ENCODE measurements around the gene SUCNR1. TPM values are rescaled to one million over a fixed set of nuclear protein-coding genes. Genes with fewer than 3 reads are reported as not detected.
"Not testable (repeated sequence)": the region's sequence is repeated elsewhere in the genome, so short reads cannot be mapped to it uniquely, and the experiment has no call there.

Gene SUCNR1, protein sequence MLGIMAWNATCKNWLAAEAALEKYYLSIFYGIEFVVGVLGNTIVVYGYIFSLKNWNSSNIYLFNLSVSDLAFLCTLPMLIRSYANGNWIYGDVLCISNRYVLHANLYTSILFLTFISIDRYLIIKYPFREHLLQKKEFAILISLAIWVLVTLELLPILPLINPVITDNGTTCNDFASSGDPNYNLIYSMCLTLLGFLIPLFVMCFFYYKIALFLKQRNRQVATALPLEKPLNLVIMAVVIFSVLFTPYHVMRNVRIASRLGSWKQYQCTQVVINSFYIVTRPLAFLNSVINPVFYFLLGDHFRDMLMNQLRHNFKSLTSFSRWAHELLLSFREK
- total RNA-seq (not detected), polyA plus RNA-seq (not detected), total RNA-seq (0 reads per million in 6 experiments)

DNA sequence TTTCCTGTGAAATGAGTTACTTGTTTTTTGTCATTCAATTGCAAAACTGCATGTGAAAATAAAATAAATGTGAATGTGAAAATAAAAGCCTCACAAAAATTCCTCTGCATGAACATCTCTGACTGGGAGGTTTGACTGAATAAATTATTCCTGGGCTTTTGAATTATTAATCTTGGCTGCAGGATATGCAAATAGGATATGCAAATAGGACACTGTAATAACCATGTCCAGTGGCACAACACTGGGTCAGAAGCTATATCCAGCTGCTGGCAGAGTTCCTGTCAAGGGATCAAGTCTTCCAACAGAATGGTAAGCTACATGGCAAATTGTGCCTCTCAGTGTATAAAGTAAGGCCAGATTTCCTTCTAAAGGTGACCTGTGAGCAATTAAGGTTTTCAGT, at the start of gene SUCNR1:
Gene SUCNR1, plus strand, starts transcription at position 246 of the 400 bp plus-strand sequence. CDS start 6,250 bp downstream, outside the sequence.
- no peak within 1 kb of the TSS for H3K27ac Mint-ChIP-seq
- H3K4me3 Mint-ChIP-seq, result no peak within 1 kb of the TSS

DNA sequence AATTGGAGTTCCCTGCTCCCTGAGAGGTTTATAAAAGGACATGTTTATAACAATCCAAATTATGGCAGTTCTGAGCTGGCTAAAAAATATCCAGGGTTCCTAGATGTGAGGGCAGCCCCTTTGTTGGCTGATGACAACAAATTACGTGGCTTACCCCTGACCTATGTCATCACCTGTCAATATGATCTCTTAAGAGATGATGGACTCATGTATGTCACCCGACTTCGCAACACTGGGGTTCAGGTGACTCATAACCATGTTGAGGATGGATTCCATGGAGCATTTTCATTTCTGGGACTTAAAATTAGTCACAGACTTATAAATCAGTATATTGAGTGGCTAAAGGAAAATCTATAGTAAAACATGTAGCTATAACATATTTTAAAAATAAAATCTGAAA, 45.6 kb upstream of the SUCNR1 start:
- POLR2A ChIA-PET, result no interaction called here

More for the DNA sequence above, at the start of gene SUCNR1:
- H3K27me3 Mint-ChIP-seq, result peaks cover 0 to 8% (median 3%) of the 10 kb centered on the region in 5 donors
- H3K9me3 Mint-ChIP-seq, result no peaks in the 10 kb centered on the region
- POLR2A ChIA-PET, result no interaction called here
- peaks cover 5 to 23% (median 8%) of the 10 kb centered on the region in 4 donors for H3K4me1 Mint-ChIP-seq
- H3K36me3 Mint-ChIP-seq, result no peaks in the 10 kb centered on the region
- ATAC-seq, result no peak
- no peak for DNase-seq

DNA sequence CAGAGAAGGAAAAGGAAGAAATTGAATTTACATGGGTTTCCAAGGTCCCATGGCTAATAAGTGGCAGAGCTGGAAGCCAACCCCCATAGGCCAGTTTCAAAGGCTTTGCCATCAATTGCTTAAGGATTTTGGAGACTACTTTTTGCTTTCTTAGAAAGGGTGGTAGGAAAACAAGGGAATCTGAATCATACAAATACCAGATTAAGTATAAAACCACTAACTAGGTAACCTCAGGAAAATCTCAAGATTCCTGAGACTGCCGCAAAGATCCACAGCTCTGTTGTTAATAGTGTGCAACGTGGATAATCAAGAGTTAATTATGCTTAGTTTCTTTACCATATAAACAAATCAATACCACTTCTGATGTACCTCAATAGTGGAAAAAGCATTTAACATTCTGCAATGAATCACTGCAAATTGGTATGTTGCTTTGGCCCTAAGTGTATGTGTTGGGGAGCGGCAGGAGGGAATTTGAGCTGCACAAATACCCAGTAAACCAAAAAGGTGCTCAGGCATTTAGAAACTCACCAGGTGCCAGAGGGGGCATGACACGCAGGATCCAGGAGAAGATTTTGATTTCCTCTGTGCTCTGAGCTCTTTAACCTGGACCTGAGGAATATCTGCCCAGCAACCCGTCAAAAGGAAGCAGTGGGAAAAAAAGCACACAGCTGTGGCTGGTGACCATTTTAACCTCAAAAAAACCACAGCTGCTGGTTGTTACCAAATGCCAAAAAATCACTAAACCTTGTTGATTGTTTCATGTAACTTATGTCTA, 37.5 kb upstream of the SUCNR1 start:
- Mint-ChIP-seq H3K36me3 (no peaks in the 10 kb centered on the region), H3K4me3 (no peak overlapping the region), H3K4me1 (peaks cover 0 to 4% (median 0%) of the 10 kb centered on the region in 4 donors), H3K9me3 (no peaks in the 10 kb centered on the region), H3K27me3 (peaks cover 0 to 19% (median 4%) of the 10 kb centered on the region in 5 donors), H3K27ac (peak overlapping the region in 1 of 10 donors; percentile 13)
- ATAC-seq (no peak), DNase-seq (no peak)
- POLR2A ChIA-PET, result no interaction called here

More for the DNA sequence above, 45.6 kb upstream of the SUCNR1 start:
- Mint-ChIP-seq H3K36me3 (no peaks in the 10 kb centered on the region), H3K4me1 (no peaks in the 10 kb centered on the region), H3K27ac (no peak overlapping the region), H3K4me3 (no peak overlapping the region), H3K27me3 (peaks cover 0 to 19% (median 5%) of the 10 kb centered on the region in 5 donors), H3K9me3 (no peaks in the 10 kb centered on the region)
- DNase-seq (no peak), ATAC-seq (no peak)

DNA sequence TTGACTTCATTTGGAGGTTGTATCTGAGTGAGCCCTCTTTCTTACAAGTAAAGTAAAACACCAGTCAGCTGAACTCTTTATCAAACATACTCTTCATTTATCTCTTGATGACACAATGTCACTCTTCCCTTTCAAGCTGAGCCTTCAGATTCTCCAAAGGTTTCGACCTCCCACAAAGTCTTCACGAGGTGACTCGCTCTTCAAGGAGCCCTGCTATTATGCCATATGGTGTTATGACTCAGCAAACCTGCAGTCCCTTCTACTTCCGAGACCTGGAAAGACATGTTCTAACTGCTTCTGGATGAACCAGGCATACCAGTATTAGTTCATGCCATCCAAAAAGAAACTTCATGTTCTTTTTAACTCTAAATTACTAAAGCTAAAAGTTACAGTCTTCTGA, 36.4 kb upstream of the SUCNR1 start:
- H3K27ac Mint-ChIP-seq, result peak overlapping the region in 1 of 10 donors; percentile 39
- ATAC-seq (no peak), DNase-seq (no peak)
- POLR2A ChIA-PET, result no interaction called here
- H3K4me1 Mint-ChIP-seq, result peaks cover 0 to 4% (median 0%) of the 10 kb centered on the region in 4 donors
- no peaks in the 10 kb centered on the region for H3K9me3 Mint-ChIP-seq
- no peaks in the 10 kb centered on the region for H3K36me3 Mint-ChIP-seq
- peaks cover 0 to 19% (median 4%) of the 10 kb centered on the region in 5 donors for H3K27me3 Mint-ChIP-seq
- no peak overlapping the region for H3K4me3 Mint-ChIP-seq

DNA sequence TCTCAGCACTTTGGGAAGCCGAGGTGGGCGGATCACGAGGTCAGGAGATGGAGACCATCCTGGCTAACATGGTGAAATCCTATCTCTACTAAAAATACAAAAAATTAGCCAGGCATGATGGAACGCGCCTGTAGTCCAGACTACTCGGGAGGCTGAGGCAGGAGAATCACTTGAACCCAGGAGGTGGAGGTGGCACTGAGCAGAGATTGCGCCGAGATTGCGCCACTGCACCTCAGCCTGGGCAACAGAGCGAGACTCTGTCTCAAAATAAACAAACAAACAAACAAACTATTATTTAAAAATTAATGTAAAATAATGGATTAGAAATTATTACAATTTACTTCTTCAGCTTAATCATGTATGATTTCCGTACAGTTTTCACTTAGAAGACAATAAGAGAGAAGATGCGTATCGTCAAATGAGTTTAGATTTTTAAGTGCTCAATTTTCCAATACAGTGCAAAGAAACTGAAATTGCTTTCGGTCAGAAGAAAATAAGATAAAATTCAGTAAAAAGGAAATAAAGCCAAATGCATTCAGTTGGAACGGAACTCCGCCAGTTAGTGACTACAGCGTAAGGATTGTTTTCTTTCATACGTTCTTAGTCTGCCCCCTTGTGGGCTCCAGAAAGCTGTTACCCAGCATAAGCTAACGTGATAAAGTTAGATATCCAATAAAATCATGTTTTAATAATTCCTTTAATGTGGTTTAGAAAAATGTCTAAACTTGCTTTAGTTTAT, 34.7 kb upstream of the SUCNR1 start:
- H3K4me3 Mint-ChIP-seq, result no peak overlapping the region

DNA sequence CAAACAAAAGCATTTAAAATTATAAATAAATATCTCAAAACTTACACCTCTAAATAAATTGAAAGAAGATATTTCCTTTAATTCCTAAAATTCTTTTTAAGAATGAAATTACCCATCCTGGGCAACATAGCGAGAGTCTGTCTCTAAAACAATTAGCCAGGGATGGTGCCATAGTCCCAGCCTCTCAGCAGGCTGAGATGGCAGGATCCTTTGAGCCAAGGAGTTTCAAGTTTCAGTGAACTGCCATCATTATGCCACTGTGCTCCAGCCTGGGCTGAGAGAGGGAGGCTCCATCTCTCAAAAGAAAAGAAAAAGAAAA, 34.2 kb upstream of the SUCNR1 start:
- no peak for ATAC-seq
- POLR2A ChIA-PET, result no interaction called here
- Mint-ChIP-seq H3K27ac (no peak overlapping the region), H3K4me1 (peaks cover 0 to 4% (median 0%) of the 10 kb centered on the region in 4 donors), H3K36me3 (no peaks in the 10 kb centered on the region), H3K9me3 (no peaks in the 10 kb centered on the region), H3K4me3 (no peak overlapping the region), H3K27me3 (peaks cover 0 to 8% (median 3%) of the 10 kb centered on the region in 5 donors)
- no peak for DNase-seq

More for the DNA sequence above, 34.7 kb upstream of the SUCNR1 start:
- Mint-ChIP-seq H3K4me1 (peaks cover 0 to 4% (median 0%) of the 10 kb centered on the region in 4 donors), H3K27ac (no peak overlapping the region), H3K27me3 (peaks cover 0 to 11% (median 3%) of the 10 kb centered on the region in 5 donors), H3K9me3 (no peaks in the 10 kb centered on the region), H3K36me3 (no peaks in the 10 kb centered on the region)
- ATAC-seq (peak in 1 of 2 donors; percentile 46), DNase-seq (peak in 6 of 10 donors; percentile 6 to 60 (median 32))
- POLR2A ChIA-PET, result no interaction called here

DNA sequence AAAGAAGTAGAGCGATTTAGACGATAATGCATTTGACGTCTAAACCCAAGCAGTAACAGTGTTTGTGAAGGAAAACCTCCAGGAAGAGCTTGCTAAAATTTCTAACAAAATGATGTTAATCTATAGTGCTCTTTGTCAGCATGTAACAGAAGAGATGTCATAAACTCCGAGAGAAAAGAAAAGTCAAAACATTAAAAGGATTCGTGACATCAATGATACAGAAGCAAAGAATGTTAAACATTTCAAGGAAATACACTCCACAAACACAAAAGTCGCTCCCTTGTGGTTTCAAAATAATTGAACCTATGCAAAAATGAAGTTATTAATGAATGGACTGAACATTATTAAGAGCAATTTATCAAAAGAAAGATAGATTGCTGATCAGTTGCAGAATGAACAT, 31.6 kb upstream of the SUCNR1 start:
- ATAC-seq, result no peak
- POLR2A ChIA-PET, result no interaction called here

DNA sequence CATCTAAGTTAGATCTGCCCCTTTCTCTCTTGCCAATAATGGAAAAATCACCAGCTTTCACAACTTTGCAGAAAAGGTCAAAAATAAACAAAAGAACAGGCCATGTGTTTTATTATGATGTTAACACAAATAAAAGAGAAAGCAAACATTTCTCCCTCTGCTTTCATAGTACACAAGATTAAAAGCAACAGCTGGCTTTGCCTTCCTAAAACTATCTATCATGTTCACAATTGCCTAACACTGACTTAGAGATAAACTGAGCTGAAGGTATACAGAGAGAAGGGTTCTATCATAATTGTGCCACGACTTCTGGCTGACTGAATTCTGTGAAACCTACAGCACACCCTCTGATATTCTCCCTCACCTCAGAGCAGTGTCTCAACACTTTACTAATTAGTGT, 30.2 kb upstream of the SUCNR1 start:
- ATAC-seq, result no peak
- no peak overlapping the region for H3K27ac Mint-ChIP-seq
- H3K36me3 Mint-ChIP-seq, result no peaks in the 10 kb centered on the region

More for the DNA sequence above, 31.6 kb upstream of the SUCNR1 start:
- no peak for DNase-seq
- H3K27me3 Mint-ChIP-seq, result peaks cover 0 to 3% (median 0%) of the 10 kb centered on the region in 5 donors
- H3K9me3 Mint-ChIP-seq, result no peaks in the 10 kb centered on the region
- no peak overlapping the region for H3K27ac Mint-ChIP-seq
- peaks cover 0 to 4% (median 0%) of the 10 kb centered on the region in 4 donors for H3K4me1 Mint-ChIP-seq
- no peaks in the 10 kb centered on the region for H3K36me3 Mint-ChIP-seq
- H3K4me3 Mint-ChIP-seq, result no peak overlapping the region

DNA sequence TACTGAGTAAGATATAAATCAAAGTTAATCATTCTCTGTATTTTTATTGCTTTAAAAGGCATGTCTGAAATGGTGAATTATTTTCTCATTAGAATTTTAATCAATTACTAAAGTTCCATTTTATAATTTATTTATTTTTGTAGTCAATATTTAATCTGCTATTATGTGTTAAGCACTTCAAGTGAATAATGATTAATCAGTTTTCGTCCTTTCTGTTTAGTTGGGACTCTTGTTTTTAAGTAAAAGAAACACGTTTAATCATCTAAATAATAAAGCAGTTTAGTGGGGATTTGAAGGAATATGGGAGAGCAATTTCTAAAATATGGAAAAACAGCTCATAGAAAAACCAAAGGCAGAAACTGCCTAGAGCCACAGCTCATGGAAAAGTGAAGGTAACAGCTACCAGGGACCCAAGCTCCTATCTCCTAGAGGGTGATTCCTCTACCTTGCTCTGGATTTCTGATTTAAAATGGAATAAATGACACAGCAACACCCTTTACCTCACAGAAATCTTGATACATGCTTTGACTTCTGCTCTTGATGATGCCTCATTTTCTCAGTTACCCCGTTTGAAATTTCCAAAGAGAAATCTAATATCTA, 28.0 kb upstream of the SUCNR1 start:
- H3K9me3 Mint-ChIP-seq, result peaks cover 0 to 19% (median 6%) of the 10 kb centered on the region in 9 donors
- H3K4me1 Mint-ChIP-seq, result no peaks in the 10 kb centered on the region
- peaks cover 0 to 10% (median 0%) of the 10 kb centered on the region in 5 donors for H3K27me3 Mint-ChIP-seq
- ATAC-seq (no peak), DNase-seq (no peak)
- no peak overlapping the region for H3K27ac Mint-ChIP-seq
- peaks cover 0 to 5% (median 3%) of the 10 kb centered on the region in 3 donors for H3K36me3 Mint-ChIP-seq
- POLR2A ChIA-PET, result no interaction called here
- H3K4me3 Mint-ChIP-seq, result no peak overlapping the region

More for the DNA sequence above, 30.2 kb upstream of the SUCNR1 start:
- POLR2A ChIA-PET, result no interaction called here
- Mint-ChIP-seq H3K27me3 (peaks cover 0 to 3% (median 0%) of the 10 kb centered on the region in 5 donors), H3K4me1 (peaks cover 0 to 2% (median 0%) of the 10 kb centered on the region in 4 donors), H3K4me3 (no peak overlapping the region), H3K9me3 (peaks cover 0 to under 1% (median 0%) of the 10 kb centered on the region in 9 donors)
- no peak for DNase-seq

DNA sequence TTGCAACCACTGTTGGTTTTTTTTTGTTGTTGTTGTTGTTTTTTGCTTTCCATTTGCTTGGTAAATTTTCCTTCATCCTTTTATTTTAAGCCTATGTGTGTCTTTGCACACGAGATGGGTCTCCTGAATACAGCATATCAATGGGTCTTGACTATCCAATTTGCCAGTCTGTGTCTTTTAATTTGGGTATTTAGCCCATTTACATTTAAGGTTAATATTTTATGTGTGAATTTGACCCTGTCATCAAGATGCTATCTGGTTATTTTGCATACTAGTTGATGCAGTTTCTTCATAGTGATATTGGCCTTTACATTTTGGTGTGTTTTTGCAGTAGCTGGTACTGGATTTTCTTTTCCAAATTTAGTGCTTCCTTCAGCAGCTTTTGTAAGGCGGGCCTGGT, 23.4 kb upstream of the SUCNR1 start:
- DNase-seq, ATAC-seq, POLR2A ChIA-PET, H3K4me1 Mint-ChIP-seq, H3K27ac Mint-ChIP-seq, H3K4me3 Mint-ChIP-seq: not testable (repeated sequence)
- H3K36me3 Mint-ChIP-seq, result peaks cover 0 to 16% (median 4%) of the 10 kb centered on the region in 3 donors
- peaks cover 0 to 12% (median 0%) of the 10 kb centered on the region in 5 donors for H3K27me3 Mint-ChIP-seq
- peaks cover 5 to 29% (median 18%) of the 10 kb centered on the region in 9 donors for H3K9me3 Mint-ChIP-seq

DNA sequence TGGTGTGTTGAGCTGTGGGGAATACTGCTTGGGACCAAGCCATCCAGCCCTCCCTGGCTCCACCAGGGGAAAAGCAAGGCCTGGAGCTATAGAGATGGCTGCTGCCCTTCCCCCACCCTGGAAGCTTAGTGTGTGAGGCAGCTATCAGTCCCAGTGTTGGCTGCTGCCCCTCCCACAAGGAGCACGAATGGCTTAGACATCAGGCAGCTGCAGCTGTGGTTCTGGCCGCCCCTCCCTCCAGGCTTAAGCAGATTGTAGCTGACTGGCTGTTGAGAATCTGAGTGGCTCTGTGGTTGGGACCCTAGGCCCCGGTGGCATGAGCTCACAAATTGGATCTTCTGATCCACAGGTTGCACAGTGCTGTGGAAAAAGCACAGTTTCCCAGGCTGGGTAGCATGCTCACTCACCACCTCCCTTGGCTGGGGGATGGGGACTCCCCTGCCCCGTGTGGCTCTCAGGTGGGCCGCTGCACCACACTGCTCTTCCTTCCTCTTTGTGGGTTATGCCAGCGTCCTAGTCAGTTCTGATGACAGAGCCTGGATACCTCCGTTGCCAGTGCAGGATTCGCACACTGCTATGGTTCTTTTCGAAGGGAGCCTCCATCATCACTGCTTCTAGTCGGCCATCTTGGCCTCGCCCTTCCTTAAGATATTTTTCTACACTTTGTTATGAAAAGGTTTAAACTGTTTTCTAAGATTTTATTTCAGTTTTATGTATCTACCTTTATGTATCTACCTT, 21.2 kb upstream of the SUCNR1 start:
- POLR2A ChIA-PET, result no interaction called here
- H3K4me1 Mint-ChIP-seq, result peaks cover 0 to 2% (median 0%) of the 10 kb centered on the region in 4 donors
- H3K27me3 Mint-ChIP-seq, result peaks cover 0 to 16% (median 5%) of the 10 kb centered on the region in 5 donors
- H3K9me3 Mint-ChIP-seq, result peaks cover 5 to 29% (median 18%) of the 10 kb centered on the region in 9 donors
- H3K27ac Mint-ChIP-seq, result no peak overlapping the region
- no peak for ATAC-seq
- H3K4me3 Mint-ChIP-seq, result no peak overlapping the region
- no peak for DNase-seq
- peaks cover 0 to 16% (median 4%) of the 10 kb centered on the region in 3 donors for H3K36me3 Mint-ChIP-seq

Data from naive thymus-derived CD8-positive, alpha-beta T cell (primary cell).